ENCODE data around the gene C16orf96.

- TF ChIP-seq CTCF (IDR thresholded peaks at IDR 0.05) (no peak), POLR2A (IDR thresholded peaks at IDR 0.05) (no peak)
Measured at GRCh38 chr16:4609200-4610010, 53.3 kb downstream of the C16orf96 start.
